PC-3 (cell line): ENCODE data around the gene DPH7. TPM values are rescaled to one million over a fixed set of nuclear protein-coding genes. Genes with fewer than 3 reads are reported as not detected.

ENCODE experiments used
- ATAC-seq: fragments of 200-7000 bp; cut with Tn5 transposase; 2 replicates; pipeline ENCODE4 v1.9.1; 2020; ENCODE audit warnings: mild to moderate bottlenecking, moderate library complexity
- BruUV-seq: library from RNA; stranded (reverse); fragments of 400-500 nt; replicated peaks from 2 replicates; lab custom pipeline; 2021; lab: Mats Ljungman, UMichigan
- CTCF ChIA-PET: fragments of 300-600 bp; sonication (Branson Sonifier 250); formaldehyde crosslinking; loops from one replicate; lab custom pipeline; 2022; ENCODE audit warnings: antibody characterized with exemption; lab: Charles Lee
- POLR2A ChIA-PET: fragments of 300-600 bp; sonication (Branson Sonifier 250); formaldehyde crosslinking; loops from one replicate; lab custom pipeline; 2022; ENCODE audit warnings: antibody characterized with exemption; ENCODE audit not compliant: unreplicated experiment; lab: Charles Lee
- DNase-seq: peaks from one replicate; pipeline ENCODE4 v3.0.0-alpha.2; 2015
- H2AFZ ChIP-seq: fragments of 300-600 bp; sonication (generic); 2 replicates; pipeline ENCODE4 v1.6.0; 2016; ENCODE audit warnings: antibody characterized with exemption, low read length
- H3F3A ChIP-seq: fragments of 300-600 bp; sonication (generic); one replicate; pipeline ENCODE4 v1.6.0; 2017; ENCODE audit warnings: antibody characterized with exemption, low read length, control low read depth, mild to moderate bottlenecking; ENCODE audit not compliant: unreplicated experiment
- H3K27ac ChIP-seq: fragments of 300-600 bp; sonication (generic); 2 replicates; pipeline ENCODE4 v1.5.1; 2016; ENCODE audit warnings: mild to moderate bottlenecking, low read length
- H3K27me3 ChIP-seq: fragments of 300-600 bp; sonication (generic); 2 replicates; pipeline ENCODE4 v1.6.1; 2016; ENCODE audit warnings: low read length, mixed read lengths
- H3K36me3 ChIP-seq: fragments of 300-600 bp; sonication (generic); 2 replicates; pipeline ENCODE4 v1.6.1; 2016; ENCODE audit warnings: low read depth, mixed run types, low read length, mixed read lengths
- H3K4me1 ChIP-seq: fragments of 300-600 bp; sonication (generic); 2 replicates; pipeline ENCODE4 v1.5.1; 2016; ENCODE audit warnings: low read length; ENCODE audit not compliant: insufficient read depth
- H3K4me2 ChIP-seq: fragments of 300-600 bp; sonication (generic); 2 replicates; pipeline ENCODE4 v1.6.0; 2016; ENCODE audit warnings: low read length
- H3K4me3 ChIP-seq: fragments of 300-600 bp; sonication (generic); 2 replicates; pipeline ENCODE4 v1.5.1; 2016; ENCODE audit warnings: mild to moderate bottlenecking, low read length, mixed read lengths
- H3K79me2 ChIP-seq: fragments of 300-600 bp; sonication (generic); 2 replicates; pipeline ENCODE4 v1.6.1; 2017; ENCODE audit warnings: low read length, mixed read lengths
- H3K9ac ChIP-seq: fragments of 300-600 bp; sonication (generic); 2 replicates; pipeline ENCODE4 v1.6.0; 2016; ENCODE audit warnings: mild to moderate bottlenecking, low read length
- H3K9me2 ChIP-seq: fragments of 300-600 bp; sonication (generic); replicated peaks from 2 replicates; pipeline ENCODE4 v1.6.1; 2016; ENCODE audit warnings: mixed run types, low read length, mixed read lengths
- H3K9me3 ChIP-seq: fragments of 300-600 bp; sonication (generic); 2 replicates; pipeline ENCODE4 v1.6.1; 2016; ENCODE audit warnings: low read length, mixed read lengths
- H4K20me1 ChIP-seq: fragments of 300-600 bp; sonication (generic); 2 replicates; pipeline ENCODE4 v1.6.1; 2016; ENCODE audit warnings: low read length, mixed read lengths
- EZH2 ChIP-seq: fragments of 300-600 bp; sonication (generic); IDR thresholded peaks from one replicate; pipeline ENCODE4 v1.6.1; 2017; ENCODE audit warnings: antibody characterized with exemption, mild to moderate bottlenecking, low read length; ENCODE audit not compliant: unreplicated experiment
- EZH2phosphoT487 ChIP-seq: fragments of 300-600 bp; sonication (generic); IDR thresholded peaks from 2 replicates; pipeline ENCODE4 v1.6.1; 2018; ENCODE audit warnings: mild to moderate bottlenecking, antibody characterized with exemption, low read length, borderline replicate concordance
- intact Hi-C: fragments of 100-400 bp; cut with micrococcal nuclease; formaldehyde crosslinking; loops from 2 replicates; pipeline ENCODE4 v1.9.0; 2023
- total RNA-seq: library from RNA; depleted of rRNA; stranded (reverse); fragments of >200 nt; gene quantifications from 2 replicates; pipeline ENCODE4 v1.2.3, GENCODE V29; 2014
- TF ChIP-seq, protein P1 (sequence below): fragments of 300-600 bp; sonication (generic); conservative IDR thresholded peaks from 2 replicates; pipeline ENCODE4 v1.5.1; 2017; ENCODE audit warnings: antibody characterized with exemption, low read depth, mild to moderate bottlenecking, low read length

Gene DPH7
- total RNA-seq, 1 experiment from 2014 or later = 35.1 TPM

- Histone ChIP-seq H3K36me3 (no peaks in the 10 kb centered on the region), H3K4me1 (peaks cover 7% of the 10 kb centered on the region), H3K4me2 (no peak overlapping the region), H3K9ac (no peak overlapping the region), H3F3A (no peaks in the 10 kb centered on the region), H3K9me2 (no peaks in the 10 kb centered on the region), H3K79me2 (no peaks in the 10 kb centered on the region), H2AFZ (no peak overlapping the region), H4K20me1 (no peaks in the 10 kb centered on the region), H3K27ac (no peak overlapping the region), H3K27me3 (no peaks in the 10 kb centered on the region), H3K9me3 (no peaks in the 10 kb centered on the region), H3K4me3 (no peak overlapping the region)
- DNase-seq (no peak), ATAC-seq (no peak)
- TF ChIP-seq EZH2 (no peak), EZH2phosphoT487 (no peak)
- TF ChIP-seq, protein P1, sequence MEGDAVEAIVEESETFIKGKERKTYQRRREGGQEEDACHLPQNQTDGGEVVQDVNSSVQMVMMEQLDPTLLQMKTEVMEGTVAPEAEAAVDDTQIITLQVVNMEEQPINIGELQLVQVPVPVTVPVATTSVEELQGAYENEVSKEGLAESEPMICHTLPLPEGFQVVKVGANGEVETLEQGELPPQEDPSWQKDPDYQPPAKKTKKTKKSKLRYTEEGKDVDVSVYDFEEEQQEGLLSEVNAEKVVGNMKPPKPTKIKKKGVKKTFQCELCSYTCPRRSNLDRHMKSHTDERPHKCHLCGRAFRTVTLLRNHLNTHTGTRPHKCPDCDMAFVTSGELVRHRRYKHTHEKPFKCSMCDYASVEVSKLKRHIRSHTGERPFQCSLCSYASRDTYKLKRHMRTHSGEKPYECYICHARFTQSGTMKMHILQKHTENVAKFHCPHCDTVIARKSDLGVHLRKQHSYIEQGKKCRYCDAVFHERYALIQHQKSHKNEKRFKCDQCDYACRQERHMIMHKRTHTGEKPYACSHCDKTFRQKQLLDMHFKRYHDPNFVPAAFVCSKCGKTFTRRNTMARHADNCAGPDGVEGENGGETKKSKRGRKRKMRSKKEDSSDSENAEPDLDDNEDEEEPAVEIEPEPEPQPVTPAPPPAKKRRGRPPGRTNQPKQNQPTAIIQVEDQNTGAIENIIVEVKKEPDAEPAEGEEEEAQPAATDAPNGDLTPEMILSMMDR = no peak
- intact Hi-C loops = no loop called here
- POLR2A ChIA-PET = interaction anchor here (0.6 kb wide), 1 partner anchor 21 kb away, joined by 5 read pairs; the partner anchor contains the start of gene MRPL41
- no TSS peak for BruUV-seq
- CTCF ChIA-PET = no interaction called here
Observed at GRCh38 chr9:137531099-137531765, 47.5 kb downstream of the DPH7 start.

GRCh38 chr9:137530331-137530730, 48.4 kb downstream of the DPH7 start:
- ATAC-seq (no peak), DNase-seq (no peak)
- H3K36me3 ChIP-seq = no peaks in the 10 kb centered on the region
- H2AFZ ChIP-seq = no peak overlapping the region
- H3K79me2 ChIP-seq = no peaks in the 10 kb centered on the region
- H3K4me2 ChIP-seq = no peak overlapping the region
- ChIA-PET CTCF (no interaction called here), POLR2A (no interaction called here)
- intact Hi-C loops = no loop called here
- H3F3A ChIP-seq = no peaks in the 10 kb centered on the region
- no TSS peak for BruUV-seq
- no peak overlapping the region for H3K9ac ChIP-seq
- no peaks in the 10 kb centered on the region for H4K20me1 ChIP-seq
- H3K4me1 ChIP-seq = peaks cover 7% of the 10 kb centered on the region
- H3K9me2 ChIP-seq = no peaks in the 10 kb centered on the region
- no peaks in the 10 kb centered on the region for H3K9me3 ChIP-seq
- H3K27ac ChIP-seq = no peak overlapping the region
- no peak overlapping the region for H3K4me3 ChIP-seq
- TF ChIP-seq EZH2 = no peak
- TF ChIP-seq, protein P1 = no peak
- TF ChIP-seq EZH2phosphoT487 = no peak
- no peaks in the 10 kb centered on the region for H3K27me3 ChIP-seq

DNA sequence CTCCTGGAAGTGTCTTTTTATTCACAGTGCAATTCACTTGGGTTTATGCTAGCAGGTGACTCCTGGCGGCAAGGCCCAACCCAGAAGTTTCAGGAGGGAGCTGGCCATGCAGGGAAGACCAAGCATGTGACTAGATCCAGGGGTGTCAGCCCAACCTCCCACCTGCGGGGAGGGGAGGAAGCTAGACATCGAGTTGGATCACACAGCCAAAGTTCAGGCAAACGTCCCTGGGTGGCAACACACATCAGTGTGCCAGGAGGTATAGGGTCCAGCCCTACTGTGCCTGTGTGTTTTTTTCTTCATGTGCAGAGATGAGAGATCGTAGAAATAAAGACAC, 53.8 kb downstream of the DPH7 start:
- Histone ChIP-seq H3K4me3 (no peak overlapping the region), H3K79me2 (no peaks in the 10 kb centered on the region), H3K27me3 (no peaks in the 10 kb centered on the region), H4K20me1 (no peaks in the 10 kb centered on the region), H2AFZ (no peak overlapping the region), H3K27ac (no peak overlapping the region), H3K4me2 (no peak overlapping the region), H3K9me3 (no peaks in the 10 kb centered on the region), H3K4me1 (no peaks in the 10 kb centered on the region), H3K9ac (no peak overlapping the region), H3F3A (no peaks in the 10 kb centered on the region), H3K36me3 (no peaks in the 10 kb centered on the region), H3K9me2 (no peaks in the 10 kb centered on the region)
- BruUV-seq = no TSS peak
- DNase-seq (no peak), ATAC-seq (no peak)
- POLR2A ChIA-PET = no interaction called here
- CTCF ChIA-PET = interaction anchor here (0.6 kb wide), 1 partner anchor 397 kb away, joined by 3 read pairs; no protein-coding TSS in a partner anchor
- intact Hi-C loops = no loop called here
- no peak for TF ChIP-seq EZH2
- TF ChIP-seq EZH2phosphoT487 = no peak
- TF ChIP-seq, protein P1 = no peak
